Fibroblast of pulmonary artery (primary cell): ENCODE measurements around the gene FAM174C.
A peak's percentile ranks its signal among the peaks of the same experiment; 100 is the strongest.

Experiments
- DNase-seq: peaks from one replicate; pipeline ENCODE4 v3.0.0-alpha.2; 2010; ENCODE audit warnings: low read depth
- H3K4me3 ChIP-seq: replicated peaks from 2 replicates; pipeline ENCODE4 v1.5.1; 2011; ENCODE audit warnings: low read depth, mild to moderate bottlenecking, control low read depth, low read length, moderate library complexity
- TF ChIP-seq, protein P1 (sequence below): IDR thresholded peaks from 2 replicates; pipeline ENCODE4 v1.5.1; 2011; ENCODE audit warnings: mild to moderate bottlenecking, control low read depth, low read length, inconsistent platforms; ENCODE audit errors: missing control alignments

Gene FAM174C

DNA sequence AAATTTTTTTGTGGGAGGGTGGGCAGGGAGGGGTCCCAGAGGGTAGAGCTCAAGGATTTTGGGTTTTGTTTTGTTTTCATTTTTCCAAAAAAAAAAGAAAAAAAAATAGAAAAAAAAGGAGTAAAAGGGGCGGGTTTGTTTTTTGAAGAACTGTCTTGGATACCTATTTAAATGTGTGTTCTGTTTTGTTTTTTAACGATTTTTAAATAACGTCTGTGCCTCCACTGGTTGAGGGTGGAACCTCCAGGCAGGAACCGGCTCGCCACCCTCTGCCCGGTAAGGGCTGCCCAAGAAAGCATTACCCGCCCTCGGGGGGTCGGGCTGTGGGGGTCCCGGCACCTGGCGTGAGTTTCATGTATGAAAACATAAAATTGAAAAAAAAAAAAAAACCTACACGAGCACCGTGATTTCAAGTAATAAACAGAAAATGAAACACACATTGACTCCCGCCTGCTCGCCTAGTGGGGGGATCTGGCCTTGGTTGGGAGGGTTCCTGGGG is 16.6 kb upstream of the FAM174C start:
- H3K4me3 ChIP-seq, result no peak overlapping the region
- TF ChIP-seq, protein P1, sequence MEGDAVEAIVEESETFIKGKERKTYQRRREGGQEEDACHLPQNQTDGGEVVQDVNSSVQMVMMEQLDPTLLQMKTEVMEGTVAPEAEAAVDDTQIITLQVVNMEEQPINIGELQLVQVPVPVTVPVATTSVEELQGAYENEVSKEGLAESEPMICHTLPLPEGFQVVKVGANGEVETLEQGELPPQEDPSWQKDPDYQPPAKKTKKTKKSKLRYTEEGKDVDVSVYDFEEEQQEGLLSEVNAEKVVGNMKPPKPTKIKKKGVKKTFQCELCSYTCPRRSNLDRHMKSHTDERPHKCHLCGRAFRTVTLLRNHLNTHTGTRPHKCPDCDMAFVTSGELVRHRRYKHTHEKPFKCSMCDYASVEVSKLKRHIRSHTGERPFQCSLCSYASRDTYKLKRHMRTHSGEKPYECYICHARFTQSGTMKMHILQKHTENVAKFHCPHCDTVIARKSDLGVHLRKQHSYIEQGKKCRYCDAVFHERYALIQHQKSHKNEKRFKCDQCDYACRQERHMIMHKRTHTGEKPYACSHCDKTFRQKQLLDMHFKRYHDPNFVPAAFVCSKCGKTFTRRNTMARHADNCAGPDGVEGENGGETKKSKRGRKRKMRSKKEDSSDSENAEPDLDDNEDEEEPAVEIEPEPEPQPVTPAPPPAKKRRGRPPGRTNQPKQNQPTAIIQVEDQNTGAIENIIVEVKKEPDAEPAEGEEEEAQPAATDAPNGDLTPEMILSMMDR, result no peak
- no peak for DNase-seq

DNA sequence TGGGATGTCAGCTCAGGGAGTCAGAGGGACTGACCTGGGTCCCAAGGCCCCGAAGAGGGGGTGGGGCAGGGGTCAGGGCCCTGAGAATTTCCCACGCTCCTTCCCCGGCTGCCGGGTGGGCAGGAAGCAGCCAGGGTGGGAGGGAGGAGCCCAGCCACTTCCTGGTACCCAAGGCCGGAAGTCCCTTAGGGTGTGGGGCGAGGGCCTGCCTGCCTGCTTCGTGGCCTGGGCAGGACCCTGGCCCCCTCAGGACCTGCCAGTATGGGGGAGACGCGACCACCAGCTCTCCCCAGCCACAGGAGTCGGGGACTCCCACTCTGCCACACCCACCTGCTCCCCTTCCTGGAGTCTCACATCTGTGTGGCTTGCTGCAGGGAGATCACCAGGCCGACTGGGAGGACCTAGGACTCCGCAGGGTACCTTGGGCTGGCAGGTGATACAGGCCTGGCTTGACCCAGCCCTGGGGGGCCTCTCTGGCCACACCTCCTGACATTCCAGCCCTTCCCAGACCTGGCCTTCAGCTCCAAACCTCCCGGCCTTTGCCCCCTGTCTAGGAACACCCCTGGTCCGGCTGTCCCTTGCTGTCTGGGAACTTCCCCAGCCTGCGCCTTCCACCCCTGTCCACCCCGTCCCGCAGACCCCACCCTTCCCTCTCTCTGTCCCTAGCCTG is 16.0 kb upstream of the FAM174C start:
- no peak overlapping the region for H3K4me3 ChIP-seq
- TF ChIP-seq, protein P1, result no peak
- peak; percentile 63 for DNase-seq

DNA sequence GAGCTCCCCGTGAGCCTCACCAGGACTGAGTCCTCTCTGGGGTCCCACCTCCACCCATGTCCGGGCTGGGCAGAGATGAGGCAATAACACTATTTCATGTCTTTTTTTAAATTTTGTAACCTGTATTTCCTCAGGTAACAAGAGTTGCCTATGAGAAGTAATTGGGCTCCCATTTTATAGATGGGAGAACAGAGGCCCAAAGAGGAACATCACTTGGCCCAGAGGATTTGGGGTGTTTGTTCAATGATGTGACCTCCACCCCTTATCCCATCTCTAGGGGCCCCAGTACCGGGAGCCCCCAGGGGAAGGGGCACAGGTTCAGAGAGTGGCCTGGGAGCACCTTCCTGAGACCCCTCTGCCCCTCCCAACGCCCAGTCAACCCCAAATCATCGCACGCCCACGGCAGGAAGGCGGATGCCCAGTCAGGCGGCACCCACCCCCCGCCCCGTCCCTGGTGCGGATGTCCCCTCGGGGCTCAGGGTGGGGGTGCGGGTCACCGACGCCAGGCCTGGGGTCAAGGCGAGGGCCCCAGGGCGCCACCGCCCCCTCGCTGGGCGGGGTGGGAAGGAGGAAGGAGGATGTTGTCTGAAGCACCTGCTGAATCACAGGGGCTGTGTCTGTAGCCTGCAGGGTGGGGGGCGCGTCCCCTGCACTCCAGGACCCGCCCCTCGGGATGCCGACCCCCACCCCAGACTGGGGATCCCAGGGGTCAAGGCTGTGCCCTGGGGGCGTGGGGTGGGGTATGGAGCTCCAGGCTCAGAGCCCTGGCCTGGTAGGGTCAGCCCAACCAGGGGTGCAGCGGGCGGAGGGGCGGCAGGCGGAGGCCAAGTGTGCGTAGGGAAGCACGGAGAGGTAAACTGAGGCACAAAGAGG is 15.2 kb upstream of the FAM174C start:
- TF ChIP-seq, protein P1, result no peak
- peak overlapping the region; percentile 14 for H3K4me3 ChIP-seq
- DNase-seq, result no peak

DNA sequence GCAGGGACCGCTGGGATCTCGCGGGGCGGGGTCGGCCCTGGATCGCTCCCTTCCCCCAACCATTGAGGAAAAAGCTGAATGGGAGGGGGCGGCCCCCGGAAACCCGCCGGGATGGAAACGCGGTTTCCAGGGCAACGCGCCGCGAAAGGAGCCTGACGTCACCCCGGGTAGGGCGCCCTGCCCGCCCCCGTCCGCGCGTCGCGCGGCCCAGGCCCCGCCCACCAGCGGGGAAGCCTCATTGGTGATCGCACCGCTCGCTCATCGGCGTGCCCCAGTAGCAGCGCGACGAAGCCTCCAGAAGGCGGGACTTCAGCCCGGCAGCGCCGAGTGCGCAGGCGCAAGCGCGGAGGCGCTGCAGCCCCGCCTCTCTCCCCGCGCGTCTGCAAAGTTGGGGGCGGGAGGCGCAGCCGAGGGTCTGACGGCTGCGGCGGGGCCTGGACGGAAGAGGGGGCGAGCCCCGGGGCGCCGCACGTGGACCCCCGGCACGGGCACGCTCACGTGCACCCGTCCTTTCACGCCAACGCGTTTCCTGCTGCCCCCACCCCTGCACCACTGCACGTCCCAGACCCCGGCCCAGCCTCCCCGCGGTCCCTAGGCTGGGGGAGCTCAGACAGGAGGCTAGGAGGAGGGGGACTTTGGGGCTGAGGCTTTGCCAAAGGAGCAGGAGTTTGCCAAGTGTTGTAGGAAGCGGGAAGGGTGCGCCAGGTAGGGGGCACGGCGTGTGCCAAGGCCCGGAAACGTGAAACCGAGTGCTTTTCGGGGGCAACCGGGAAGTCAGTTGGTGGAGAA is 14.4 kb upstream of the FAM174C start:
- TF ChIP-seq, protein P1, result no peak
- peak overlapping the region; percentile 60 for H3K4me3 ChIP-seq
- DNase-seq, result peak; percentile 97

DNA sequence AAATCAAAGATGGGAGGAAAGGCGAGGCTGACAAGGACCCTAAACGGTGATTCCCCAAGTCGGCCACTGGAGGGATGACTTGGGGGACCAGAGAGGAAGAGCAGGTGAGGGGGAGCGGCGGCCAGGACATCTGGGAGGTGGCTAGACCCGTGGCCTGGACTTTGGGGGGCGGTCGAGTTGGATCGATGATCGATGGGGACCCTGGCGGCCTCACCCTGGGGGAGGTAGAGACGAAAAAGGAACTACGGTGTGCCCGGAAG is 13.9 kb upstream of the FAM174C start:
- DNase-seq, result no peak
- H3K4me3 ChIP-seq, result peak overlapping the region; percentile 60

More for the DNA sequence above, 13.9 kb upstream of the FAM174C start:
- TF ChIP-seq, protein P1, result peak; percentile 4
